ENCODE measurements around the gene PRDM13. TPM values are rescaled to one million over a fixed set of nuclear protein-coding genes. Genes with fewer than 3 reads are reported as not detected.

PRDM13 gene
- total and polyA plus RNA-seq, 12 donors: not detected

- Histone ChIP-seq H3K27me3 (peaks cover 95% of the 10 kb centered on the region), H3K4me1 (replicated peaks in 1 of 2) (peaks cover 12 to 23% of the 10 kb centered on the region in 2 donors), H3K27ac (no peak overlapping the region), H3K9me3 (replicated peaks in 1 of 3) (no peaks in the 10 kb centered on the region), H3K36me3 (replicated peaks in 1 of 2) (no peaks in the 10 kb centered on the region), H3K4me3 (peak overlapping the region in 1 of 4 donors; percentile 43)
- intact Hi-C loops (cut with DNase I): no loop called here
- 7 to 17% (median 11%) methylated on average over 34 to 54 of the region's 54 CpGs for WGBS, 4 donors
- DNase-seq: no peak
- TF ChIP-seq CTCF (IDR thresholded peaks at IDR 0.05): no peak
- TF ChIP-seq POLR2A (IDR thresholded peaks at IDR 0.05): no peak
These were observed 3.9 kb upstream of the PRDM13 start for GRCh38 chr6:99602520-99603420.

GRCh38 chr6:99603421-99604165 lies 3.0 kb upstream of the PRDM13 start:
- 2 to 8% (median 3%) methylated on average over 18 to 55 of the region's 55 CpGs for WGBS, 4 donors
- TF ChIP-seq POLR2A (IDR thresholded peaks at IDR 0.05) (no peak), CTCF (IDR thresholded peaks at IDR 0.05) (no peak)
- intact Hi-C loops (cut with DNase I): no loop called here
- Histone ChIP-seq H3K36me3 (replicated peaks in 1 of 2) (no peaks in the 10 kb centered on the region), H3K27ac (no peak overlapping the region), H3K4me1 (replicated peaks in 1 of 2) (peaks cover 12 to 23% of the 10 kb centered on the region in 2 donors), H3K9me3 (replicated peaks in 1 of 3) (no peaks in the 10 kb centered on the region), H3K27me3 (peaks cover 96% of the 10 kb centered on the region), H3K4me3 (peak overlapping the region in 2 of 4 donors; percentile 19 to 43)
- DNase-seq: peak in 1 of 7 donors; percentile 28

GRCh38 chr6:99604166-99605073 lies 2.2 kb upstream of the PRDM13 start:
- 15 to 18% (median 17%) methylated on average over 26 to 31 of the region's 31 CpGs for WGBS, 4 donors
- Histone ChIP-seq H3K27me3 (peaks cover 97% of the 10 kb centered on the region), H3K4me1 (replicated peaks in 1 of 2) (peaks cover 12 to 23% of the 10 kb centered on the region in 2 donors), H3K4me3 (peak overlapping the region in 1 of 4 donors; percentile 43), H3K27ac (no peak overlapping the region), H3K9me3 (replicated peaks in 1 of 3) (no peaks in the 10 kb centered on the region), H3K36me3 (replicated peaks in 1 of 2) (no peaks in the 10 kb centered on the region)
- DNase-seq: no peak
- no peak for TF ChIP-seq CTCF (IDR thresholded peaks at IDR 0.05)
- no peak for TF ChIP-seq POLR2A (IDR thresholded peaks at IDR 0.05)
- intact Hi-C loops (cut with DNase I): no loop called here

Measured in adrenal gland (tissue), 12 donors.